OCI-M2 (cell line): ENCODE data around the gene PDE9A.

ENCODE experiments used
- DNase-seq: peaks from one replicate; lab custom pipeline; 2025; ENCODE audit not compliant: unreplicated experiment; lab: John Stamatoyannopoulos, UW

Gene PDE9A

GRCh38 chr21:42655796-42656770 lies 2.7 kb downstream of the PDE9A start:
- DNase-seq: no peak

GRCh38 chr21:42656872-42657271 lies 3.5 kb downstream of the PDE9A start:
- DNase-seq: no peak

- DNase-seq: no peak
Measured at GRCh38 chr21:42657676-42658319, 4.4 kb downstream of the PDE9A start.

GRCh38 chr21:42658320-42659105 lies 5.1 kb downstream of the PDE9A start:
- no peak for DNase-seq

- DNase-seq: no peak
Measured at GRCh38 chr21:42659416-42660117, 6.1 kb downstream of the PDE9A start.

GRCh38 chr21:42660118-42660470 lies 6.7 kb downstream of the PDE9A start:
- no peak for DNase-seq

GRCh38 chr21:42661688-42662429 lies 8.4 kb downstream of the PDE9A start:
- DNase-seq: no peak

- no peak for DNase-seq
Measured at GRCh38 chr21:42662430-42663199, 9.2 kb downstream of the PDE9A start.

DNA sequence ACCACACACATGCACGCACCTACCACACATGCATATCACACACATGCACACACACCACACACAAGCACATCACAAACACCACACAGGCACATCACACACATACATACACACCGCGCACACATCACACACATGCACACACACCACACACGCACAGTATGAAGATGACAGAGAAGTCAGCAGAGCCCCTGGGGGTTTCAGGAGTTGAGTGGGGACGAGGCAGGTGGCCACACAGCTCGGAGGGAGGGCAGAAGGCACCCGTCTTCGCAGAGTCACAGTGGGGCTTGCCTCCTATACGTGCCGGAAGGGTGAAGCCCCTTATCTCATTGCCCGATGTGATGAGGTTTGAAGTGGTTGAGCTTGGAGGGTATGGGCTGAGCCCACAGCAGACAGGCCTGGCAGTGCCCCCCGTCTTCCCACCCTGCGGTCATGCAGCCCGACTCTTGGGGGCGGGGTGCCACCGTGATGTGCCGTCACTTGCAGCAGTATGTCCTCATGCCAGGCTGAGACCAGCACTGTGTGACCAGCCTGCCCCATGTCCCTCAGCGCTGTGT lies 9.9 kb downstream of the PDE9A start:
- DNase-seq: no peak

- no peak for DNase-seq
Measured at GRCh38 chr21:42663860-42664535, 10.6 kb downstream of the PDE9A start.

DNA sequence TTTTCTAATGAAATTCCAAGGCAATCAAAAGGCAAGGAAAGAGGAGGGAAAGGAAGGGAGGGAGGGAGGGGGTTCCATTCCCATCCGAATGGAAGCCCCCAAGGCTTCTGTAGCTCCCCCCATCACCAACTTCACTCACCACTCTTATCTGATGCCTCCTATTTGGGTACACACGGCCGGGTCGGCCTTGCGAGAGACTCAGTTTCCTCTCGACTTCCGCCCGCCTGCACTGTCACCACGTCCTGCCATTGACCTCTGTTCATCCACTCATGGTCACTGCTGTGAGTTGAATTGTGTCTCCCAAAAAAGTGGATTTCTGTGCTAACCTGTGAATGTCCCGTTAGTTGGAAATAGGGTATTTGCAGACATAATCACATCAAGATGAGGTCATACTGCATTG lies 11.2 kb downstream of the PDE9A start:
- DNase-seq: no peak

GRCh38 chr21:42665026-42665425 lies 11.6 kb downstream of the PDE9A start:
- DNase-seq: no peak

GRCh38 chr21:42665484-42665883 lies 12.1 kb downstream of the PDE9A start:
- DNase-seq: no peak

DNA sequence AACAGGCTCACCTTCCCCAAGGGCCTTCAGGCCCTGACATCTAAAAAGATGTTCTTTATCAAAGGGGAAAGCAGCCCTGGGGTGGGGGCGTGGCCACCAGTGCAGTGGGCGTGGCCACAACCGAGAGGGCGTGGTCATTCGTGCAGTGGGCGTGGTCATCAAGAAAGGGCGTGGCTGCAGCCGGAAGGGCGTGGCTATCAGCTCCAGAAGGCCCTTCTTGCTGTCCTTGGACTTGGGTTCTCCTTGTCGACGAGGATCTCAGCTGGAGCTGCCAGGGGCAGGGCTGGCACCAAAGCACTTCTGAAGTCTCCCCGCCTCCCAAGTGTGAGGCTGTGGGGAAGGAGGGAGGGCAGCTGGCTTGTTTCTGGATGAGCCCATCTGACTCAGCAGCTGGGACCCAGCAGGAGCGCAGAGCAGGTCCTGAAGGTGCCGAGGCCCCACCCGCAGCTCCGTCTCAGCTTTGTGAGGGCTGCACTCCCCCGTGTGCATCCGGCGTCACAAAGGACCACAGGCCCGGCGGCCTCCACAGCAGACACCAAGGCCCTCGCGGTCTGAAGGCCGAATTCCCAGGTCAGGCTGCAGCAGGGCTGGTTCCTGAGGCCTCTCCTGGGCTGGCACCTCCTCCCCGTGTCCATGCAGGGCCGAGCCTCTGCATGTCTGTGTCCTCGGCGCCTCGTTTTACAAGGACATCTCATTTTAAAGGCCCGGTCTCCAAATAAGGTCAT lies 12.8 kb downstream of the PDE9A start:
- DNase-seq: no peak

DNA sequence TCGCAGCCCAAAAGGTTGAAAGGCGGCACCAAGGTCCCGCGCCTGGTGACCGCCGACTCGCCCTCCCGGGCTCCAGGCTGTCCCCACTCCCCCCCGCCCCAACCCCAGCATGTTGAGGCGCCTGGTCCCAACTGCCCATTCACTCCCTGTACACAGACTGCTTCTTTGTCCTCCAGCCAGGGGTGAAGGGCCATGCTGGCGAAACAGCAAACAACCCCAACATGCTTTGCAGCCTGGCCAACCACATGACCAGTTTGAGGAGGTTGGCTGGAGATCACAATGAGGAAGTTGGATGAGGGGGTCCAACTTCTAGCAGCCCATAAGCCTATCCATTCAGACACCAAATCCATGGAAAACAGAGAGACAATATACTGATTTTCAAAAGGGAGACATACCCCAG lies 13.5 kb downstream of the PDE9A start:
- DNase-seq: no peak

DNA sequence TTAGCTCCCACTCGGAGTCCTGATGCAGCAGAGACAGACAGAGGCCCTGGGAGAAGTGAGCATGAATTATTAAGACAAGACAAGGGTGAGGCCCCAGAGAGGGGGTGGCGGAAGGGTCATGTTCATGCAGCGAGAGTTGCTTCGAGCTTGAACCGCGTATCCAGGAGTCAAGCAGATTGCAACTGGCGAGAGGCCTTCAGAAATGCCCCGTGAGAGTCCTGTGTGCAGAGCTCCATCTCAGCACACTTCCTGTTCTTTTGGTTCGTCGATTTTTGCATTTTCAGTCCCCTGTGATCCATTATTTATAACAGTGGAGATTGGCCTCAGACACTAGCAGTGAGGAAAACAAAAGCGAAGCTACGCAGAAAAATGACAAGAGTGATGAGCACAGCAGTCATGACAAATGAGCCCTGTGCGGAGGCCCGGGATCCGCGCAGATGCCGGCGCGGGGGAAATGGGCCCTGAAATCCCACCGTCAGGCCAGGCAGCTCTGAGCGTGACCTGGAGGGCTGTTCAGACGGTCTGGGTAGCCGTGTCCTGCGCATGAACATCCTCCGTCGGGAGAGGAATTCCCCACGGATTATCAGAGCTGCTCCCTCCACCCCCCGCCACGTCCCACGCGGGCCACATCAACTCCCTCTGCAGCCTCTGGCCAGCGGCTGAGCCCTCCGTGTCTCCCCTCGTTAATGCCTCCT lies 15.0 kb downstream of the PDE9A start:
- no peak for DNase-seq

- DNase-seq: no peak
Measured at GRCh38 chr21:42669041-42669440, 15.6 kb downstream of the PDE9A start.
